Transverse colon (tissue), 4 donors: ENCODE measurements around the gene NME9.

Source experiments
- EP300 ChIP-seq: sonication (generic); formaldehyde crosslinking; IDR thresholded peaks from one replicate; pipeline ENCODE4 v1.6.1; 2017; ENCODE audit warnings: antibody characterized with exemption, low read depth
- POLR2A ChIP-seq: fragments of 450-650 bp; IDR thresholded peaks from one replicate; pipeline ENCODE4 v1.6.1; 2016; ENCODE audit warnings: antibody characterized with exemption, mild to moderate bottlenecking, moderate library complexity
- POLR2AphosphoS5 ChIP-seq, 3 donors: sonication (generic); formaldehyde crosslinking; IDR thresholded peaks; one replicate each; pipeline ENCODE4 v1.6.1; 2016; ENCODE audit warnings: antibody characterized with exemption in 3 of 3
- TF ChIP-seq, protein P1 (sequence below), 5 experiments: fragments of 200-600 bp in 3 of 5; fragments of 450-650 bp in 2 of 5; sonication (generic) in 3 of 5; IDR thresholded peaks; 1 replicate in 2 of 5; 2 replicates in 3 of 5; pipeline ENCODE4 v1.5.1; 2016 to 2017; ENCODE audit warnings: antibody characterized with exemption in 5 of 5, inconsistent platforms in 3 of 5, mild to moderate bottlenecking in 2 of 5, moderate library complexity in 1 of 5

DNA sequence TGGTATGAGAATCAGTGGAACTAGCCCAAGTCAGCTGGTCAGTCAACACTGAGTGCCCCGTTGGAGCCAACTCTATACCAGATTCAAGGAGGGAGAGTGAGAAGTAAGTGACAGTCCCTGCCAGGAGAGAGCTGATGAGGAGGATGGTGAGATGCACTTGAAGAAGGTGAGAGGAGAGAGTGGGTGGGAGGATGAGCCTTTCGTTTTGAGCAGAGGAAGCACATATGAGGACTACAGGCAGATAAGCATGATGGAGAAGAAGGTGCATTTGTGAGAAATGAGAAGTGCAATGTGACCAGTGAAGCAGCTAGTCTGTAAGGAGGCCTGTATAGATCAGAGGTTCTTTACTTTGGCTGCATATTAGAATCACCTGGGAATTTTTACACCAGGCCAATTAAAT is 40.4 kb downstream of the NME9 start:
- TF ChIP-seq, protein P1, sequence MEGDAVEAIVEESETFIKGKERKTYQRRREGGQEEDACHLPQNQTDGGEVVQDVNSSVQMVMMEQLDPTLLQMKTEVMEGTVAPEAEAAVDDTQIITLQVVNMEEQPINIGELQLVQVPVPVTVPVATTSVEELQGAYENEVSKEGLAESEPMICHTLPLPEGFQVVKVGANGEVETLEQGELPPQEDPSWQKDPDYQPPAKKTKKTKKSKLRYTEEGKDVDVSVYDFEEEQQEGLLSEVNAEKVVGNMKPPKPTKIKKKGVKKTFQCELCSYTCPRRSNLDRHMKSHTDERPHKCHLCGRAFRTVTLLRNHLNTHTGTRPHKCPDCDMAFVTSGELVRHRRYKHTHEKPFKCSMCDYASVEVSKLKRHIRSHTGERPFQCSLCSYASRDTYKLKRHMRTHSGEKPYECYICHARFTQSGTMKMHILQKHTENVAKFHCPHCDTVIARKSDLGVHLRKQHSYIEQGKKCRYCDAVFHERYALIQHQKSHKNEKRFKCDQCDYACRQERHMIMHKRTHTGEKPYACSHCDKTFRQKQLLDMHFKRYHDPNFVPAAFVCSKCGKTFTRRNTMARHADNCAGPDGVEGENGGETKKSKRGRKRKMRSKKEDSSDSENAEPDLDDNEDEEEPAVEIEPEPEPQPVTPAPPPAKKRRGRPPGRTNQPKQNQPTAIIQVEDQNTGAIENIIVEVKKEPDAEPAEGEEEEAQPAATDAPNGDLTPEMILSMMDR (IDR thresholded peaks at IDR 0.05): no peak
- TF ChIP-seq EP300 (no peak), POLR2A (no peak), POLR2AphosphoS5 (IDR thresholded peaks at IDR 0.05) (no peak)
